ENCODE results near the gene DUOXA2. TPM values are rescaled to one million over a fixed set of nuclear protein-coding genes. Genes with fewer than 3 reads are reported as not detected.

Gene DUOXA2
- total RNA-seq, 1 donor from 2014 or later = not detected

- TF ChIP-seq CTCF (IDR thresholded peaks at IDR 0.05) = no peak
Measured at GRCh38 chr15:45129651-45130129, 15.6 kb downstream of the DUOXA2 start, which contains the start of the genes DUOX1 and DUOXA1. Gene DUOX1, plus strand, starts transcription at chr15:45129994. Its CDS starts 1,973 bp downstream, at chr15:45131967. Gene DUOXA1, minus strand, starts transcription at chr15:45129879. Its CDS starts 6,865 bp downstream, at chr15:45123014.

GRCh38 chr15:45130291-45131000, 16.3 kb downstream of the DUOXA2 start:
- Mint-ChIP-seq H3K27me3 (ENCODE audit: low read depth) (peaks cover 66% of the 10 kb centered on the region), H3K9me3 (ENCODE audit: low read depth) (no peaks in the 10 kb centered on the region), H3K27ac (ENCODE audit: unreplicated experiment) (no peak overlapping the region), H3K4me1 (ENCODE audit: low read depth) (no peaks in the 10 kb centered on the region), H3K4me3 (ENCODE audit: unreplicated experiment) (no peak overlapping the region), H3K36me3 (ENCODE audit: low read depth) (peaks cover 1% of the 10 kb centered on the region)
- TF ChIP-seq CTCF (IDR thresholded peaks at IDR 0.05) = no peak
- DNase-seq (ENCODE audit: low spot score) = no peak

More at GRCh38 chr15:45129651-45130129, 15.6 kb downstream of the DUOXA2 start, which contains the start of the genes DUOX1 and DUOXA1:
- Mint-ChIP-seq H3K27me3 (ENCODE audit: low read depth) (peaks cover 70% of the 10 kb centered on the region), H3K27ac (ENCODE audit: unreplicated experiment) (no peak within 1 kb of the TSS), H3K36me3 (ENCODE audit: low read depth) (peaks cover under 1% of the 10 kb centered on the region), H3K9me3 (ENCODE audit: low read depth) (no peaks in the 10 kb centered on the region), H3K4me1 (ENCODE audit: low read depth) (no peaks in the 10 kb centered on the region), H3K4me3 (ENCODE audit: unreplicated experiment) (peak within 1 kb of the TSS; percentile 26)
- DNase-seq (ENCODE audit: low spot score) = no peak

DNA sequence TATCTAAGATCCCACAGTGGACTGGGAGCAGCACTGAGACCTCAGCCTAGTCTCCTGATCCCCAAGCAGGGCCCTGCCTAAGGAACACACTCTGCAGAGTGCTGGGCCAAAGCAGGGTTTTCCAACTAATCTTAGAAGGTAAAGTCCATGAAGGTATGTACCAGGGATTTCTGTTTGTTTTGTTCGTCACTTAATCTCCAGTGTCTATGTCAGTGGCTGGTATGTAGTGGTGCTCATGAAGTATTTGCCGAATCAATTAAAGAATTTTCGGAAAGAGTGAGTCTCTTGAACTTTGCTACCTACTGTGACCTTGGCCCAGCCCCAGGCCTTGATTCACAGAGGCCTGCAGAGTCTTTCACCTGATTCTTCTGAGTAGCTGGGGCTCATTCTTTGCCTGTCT, 17.4 kb downstream of the DUOXA2 start:
- no peak for TF ChIP-seq CTCF (IDR thresholded peaks at IDR 0.05)
- peaks cover 1% of the 10 kb centered on the region for H3K36me3 Mint-ChIP-seq (ENCODE audit: low read depth)

GRCh38 chr15:45132844-45133560, 18.9 kb downstream of the DUOXA2 start:
- Mint-ChIP-seq H3K27me3 (ENCODE audit: low read depth) (peaks cover 55% of the 10 kb centered on the region), H3K36me3 (ENCODE audit: low read depth) (peaks cover 1% of the 10 kb centered on the region), H3K9me3 (ENCODE audit: low read depth) (no peaks in the 10 kb centered on the region), H3K4me1 (ENCODE audit: low read depth) (no peaks in the 10 kb centered on the region), H3K27ac (ENCODE audit: unreplicated experiment) (no peak overlapping the region), H3K4me3 (ENCODE audit: unreplicated experiment) (no peak overlapping the region)
- no peak for TF ChIP-seq CTCF (IDR thresholded peaks at IDR 0.05)
- DNase-seq (ENCODE audit: low spot score) = no peak

More for the DNA sequence above, 17.4 kb downstream of the DUOXA2 start:
- Mint-ChIP-seq H3K27me3 (ENCODE audit: low read depth) (peaks cover 60% of the 10 kb centered on the region), H3K4me1 (ENCODE audit: low read depth) (no peaks in the 10 kb centered on the region), H3K4me3 (ENCODE audit: unreplicated experiment) (no peak overlapping the region), H3K27ac (ENCODE audit: unreplicated experiment) (no peak overlapping the region), H3K9me3 (ENCODE audit: low read depth) (no peaks in the 10 kb centered on the region)
- DNase-seq (ENCODE audit: low spot score) = no peak

DNA sequence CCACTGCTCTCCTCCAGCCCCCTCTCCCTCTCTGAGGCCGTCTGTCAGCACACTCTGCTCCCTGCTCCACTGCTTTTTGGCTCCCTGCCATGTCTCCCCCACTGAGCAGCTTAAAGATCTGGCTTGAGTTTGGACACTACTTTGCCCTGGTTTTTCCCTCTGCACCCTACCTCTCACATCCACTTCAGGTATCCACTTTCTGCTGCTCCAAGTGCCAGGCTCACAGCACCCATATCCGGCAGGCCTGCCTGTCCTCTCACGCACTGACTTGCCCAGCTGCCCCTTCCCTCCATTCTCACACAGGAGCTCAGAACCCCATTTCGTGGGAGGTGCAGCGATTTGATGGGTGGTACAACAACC, 19.4 kb downstream of the DUOXA2 start:
- DNase-seq (ENCODE audit: low spot score) = no peak
- Mint-ChIP-seq H3K9me3 (ENCODE audit: low read depth) (no peaks in the 10 kb centered on the region), H3K27me3 (ENCODE audit: low read depth) (peaks cover 50% of the 10 kb centered on the region), H3K36me3 (ENCODE audit: low read depth) (peaks cover 1% of the 10 kb centered on the region), H3K4me1 (ENCODE audit: low read depth) (no peaks in the 10 kb centered on the region), H3K27ac (ENCODE audit: unreplicated experiment) (no peak overlapping the region), H3K4me3 (ENCODE audit: unreplicated experiment) (no peak overlapping the region)
- no peak for TF ChIP-seq CTCF (IDR thresholded peaks at IDR 0.05)
